ENCODE measurements around the gene SLC39A6.

GRCh38 chr18:36114251-36114650 lies 14.9 kb downstream of the SLC39A6 start:
- no peak for TF ChIP-seq CTCF (conservative IDR thresholded peaks at IDR 0.05; ENCODE audit: low read length)
- no peak for TF ChIP-seq EZH2phosphoT487 (IDR thresholded peaks at IDR 0.05; ENCODE audit: borderline replicate concordance)

Measured in Loucy (cell line).